IMR-90 (cell line): Measurements from ENCODE around the gene ABHD17A.

Source experiments
- BHLHE40 ChIP-seq: fragments of 150-350 bp; IDR thresholded peaks from 2 replicates; pipeline ENCODE4 v1.6.1; 2016; ENCODE audit warnings: mild to moderate bottlenecking, low read depth, low read length
- CHD1 ChIP-seq: IDR thresholded peaks from 2 replicates; pipeline ENCODE4 v1.6.1; 2012; ENCODE audit warnings: low read depth, low read length, improper control_type of control experiment
- POLR2A ChIP-seq: IDR thresholded peaks from 2 replicates; pipeline ENCODE4 v1.6.1; 2012; ENCODE audit warnings: mild to moderate bottlenecking, low read depth, low read length
- RFX5 ChIP-seq: IDR thresholded peaks from 2 replicates; pipeline ENCODE4 v1.8.0; 2012; ENCODE audit warnings: low read depth, mild to moderate bottlenecking, low read length, moderate library complexity
- TF ChIP-seq, protein P1 (sequence below): conservative IDR thresholded peaks from 2 replicates; pipeline ENCODE4 v1.5.1; 2012; ENCODE audit warnings: mild to moderate bottlenecking, low read depth, low read length, improper control_type of control experiment
- TF ChIP-seq, protein P2 (sequence below): fragments of 150-350 bp; IDR thresholded peaks from 2 replicates; pipeline ENCODE4 v1.6.1; 2017; ENCODE audit warnings: mild to moderate bottlenecking, antibody characterized with exemption, low read length, low read depth

DNA sequence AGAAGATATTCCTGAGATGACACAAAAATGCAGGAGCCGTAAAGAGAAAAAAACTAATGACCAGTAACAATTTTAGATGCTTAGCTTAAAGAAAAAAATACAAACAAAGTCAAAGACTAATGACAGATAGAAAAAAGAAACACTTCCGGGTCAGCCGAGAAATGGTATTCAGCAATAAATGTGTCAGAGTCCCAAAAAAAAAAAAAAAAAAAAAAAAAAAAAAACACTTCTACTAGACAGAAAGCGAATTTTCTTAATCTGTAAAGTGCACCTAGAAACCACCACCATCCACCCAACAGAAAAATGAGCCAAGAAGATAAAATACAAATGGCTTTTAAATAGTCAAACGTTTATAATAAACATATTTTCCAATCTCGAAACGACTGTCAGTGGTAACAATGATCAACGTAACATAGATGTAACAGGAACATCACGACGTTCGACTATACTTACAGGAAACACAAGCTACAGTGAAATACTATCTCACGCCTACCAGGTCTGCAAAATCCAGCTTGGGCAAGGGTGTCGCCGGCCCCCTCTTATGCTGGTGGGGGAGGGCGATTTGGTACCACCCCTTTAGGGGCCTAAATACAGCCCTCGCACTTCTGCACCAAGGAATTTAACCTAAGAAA lies 10.6 kb downstream of the ABHD17A start:
- TF ChIP-seq CHD1 (no peak), POLR2A (no peak), BHLHE40 (no peak), RFX5 (no peak)
- TF ChIP-seq, protein P1, sequence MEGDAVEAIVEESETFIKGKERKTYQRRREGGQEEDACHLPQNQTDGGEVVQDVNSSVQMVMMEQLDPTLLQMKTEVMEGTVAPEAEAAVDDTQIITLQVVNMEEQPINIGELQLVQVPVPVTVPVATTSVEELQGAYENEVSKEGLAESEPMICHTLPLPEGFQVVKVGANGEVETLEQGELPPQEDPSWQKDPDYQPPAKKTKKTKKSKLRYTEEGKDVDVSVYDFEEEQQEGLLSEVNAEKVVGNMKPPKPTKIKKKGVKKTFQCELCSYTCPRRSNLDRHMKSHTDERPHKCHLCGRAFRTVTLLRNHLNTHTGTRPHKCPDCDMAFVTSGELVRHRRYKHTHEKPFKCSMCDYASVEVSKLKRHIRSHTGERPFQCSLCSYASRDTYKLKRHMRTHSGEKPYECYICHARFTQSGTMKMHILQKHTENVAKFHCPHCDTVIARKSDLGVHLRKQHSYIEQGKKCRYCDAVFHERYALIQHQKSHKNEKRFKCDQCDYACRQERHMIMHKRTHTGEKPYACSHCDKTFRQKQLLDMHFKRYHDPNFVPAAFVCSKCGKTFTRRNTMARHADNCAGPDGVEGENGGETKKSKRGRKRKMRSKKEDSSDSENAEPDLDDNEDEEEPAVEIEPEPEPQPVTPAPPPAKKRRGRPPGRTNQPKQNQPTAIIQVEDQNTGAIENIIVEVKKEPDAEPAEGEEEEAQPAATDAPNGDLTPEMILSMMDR = no peak
- TF ChIP-seq, protein P2, sequence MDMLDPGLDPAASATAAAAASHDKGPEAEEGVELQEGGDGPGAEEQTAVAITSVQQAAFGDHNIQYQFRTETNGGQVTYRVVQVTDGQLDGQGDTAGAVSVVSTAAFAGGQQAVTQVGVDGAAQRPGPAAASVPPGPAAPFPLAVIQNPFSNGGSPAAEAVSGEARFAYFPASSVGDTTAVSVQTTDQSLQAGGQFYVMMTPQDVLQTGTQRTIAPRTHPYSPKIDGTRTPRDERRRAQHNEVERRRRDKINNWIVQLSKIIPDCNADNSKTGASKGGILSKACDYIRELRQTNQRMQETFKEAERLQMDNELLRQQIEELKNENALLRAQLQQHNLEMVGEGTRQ = no peak
